Testis (tissue), 3 donors: ENCODE measurements around the gene APOH. TPM values are rescaled to one million over a fixed set of nuclear protein-coding genes. Genes with fewer than 3 reads are reported as not detected.

Experiments
- DNase-seq: peaks from one replicate; pipeline ENCODE4 v3.0.0-alpha.2; 2019
- H3K27ac ChIP-seq, 2 donors: fragments of 200-600 bp; sonication (generic); one replicate each; pipeline ENCODE4 v1.5.1; 2019
- H3K27me3 ChIP-seq: fragments of 200-600 bp; sonication (generic); one replicate; pipeline ENCODE4 v1.5.1; 2019
- H3K36me3 ChIP-seq: fragments of 200-600 bp; sonication (generic); one replicate; pipeline ENCODE4 v1.5.1; 2017; ENCODE audit warnings: low read depth; ENCODE audit errors: missing control alignments
- H3K4me1 ChIP-seq: fragments of 200-600 bp; sonication (generic); one replicate; pipeline ENCODE4 v1.5.1; 2019
- H3K4me3 ChIP-seq, 2 donors: fragments of 200-600 bp; sonication (generic); one replicate each; pipeline ENCODE4 v1.5.1; 2017 to 2019
- H3K9me3 ChIP-seq: fragments of 200-600 bp; sonication (generic); one replicate; pipeline ENCODE4 v1.5.1; 2017
- CTCF ChIP-seq, 3 experiments: fragments of 450-650 bp in 2 of 3; fragments of 200-600 bp in 1 of 3; sonication (generic) in 1 of 3; IDR thresholded peaks; one replicate each; pipeline ENCODE4 v1.5.1; 2016 to 2019; ENCODE audit warnings: antibody characterized with exemption in 3 of 3, mild to moderate bottlenecking in 2 of 3, moderate library complexity in 1 of 3
- POLR2A ChIP-seq: fragments of 450-650 bp; IDR thresholded peaks from one replicate; pipeline ENCODE4 v1.6.1; 2017; ENCODE audit warnings: antibody characterized with exemption, mild to moderate bottlenecking, moderate library complexity
- WGBS, 2 donors: methylation state at CpG; one replicate each; pipeline ENCODE4 v1.1.5; 2018; 5-methylcytosine and 5-hydroxymethylcytosine counted together
- intact Hi-C: fragments of 100-400 bp; cut with DNase I; formaldehyde crosslinking; loops from one replicate; pipeline ENCODE4 v1.15.1; 2023; ENCODE audit warnings: low total_unique reads
- polyA plus RNA-seq: library from polyadenylated mRNA; stranded (reverse); fragments of 350-450 nt; fragmentation: Illumina TruSeq; extraction: RNeasy Lipid Tissue Mini Kit (QIAGEN cat#74804); gene quantifications from one replicate; pipeline ENCODE4 v1.2.3, GENCODE V29; 2014; ENCODE audit warnings: low read depth, low replicate concordance; ENCODE audit not compliant: insufficient read depth
- total RNA-seq, 2 donors: library from RNA; depleted of rRNA; stranded (reverse); fragments of >200 nt; gene quantifications; one replicate each; pipeline ENCODE4 v1.2.3, GENCODE V29; 2016

Gene APOH
- total and polyA plus RNA-seq, 3 donors from 2014 or later = 0.63 to 1.2 (median 0.74) TPM

GRCh38 chr17:66273586-66273848 lies 44.3 kb upstream of the APOH start:
- Histone ChIP-seq H3K4me3 (no peak overlapping the region), H3K9me3 (no peaks in the 10 kb centered on the region), H3K36me3 (no peaks in the 10 kb centered on the region), H3K27me3 (no peaks in the 10 kb centered on the region), H3K27ac (no peak overlapping the region), H3K4me1 (no peaks in the 10 kb centered on the region)
- intact Hi-C loops = no loop called here
- no peak for DNase-seq
- TF ChIP-seq CTCF (IDR thresholded peaks at IDR 0.05) (no peak), POLR2A (no peak)

- Histone ChIP-seq H3K4me1 (no peaks in the 10 kb centered on the region), H3K27me3 (no peaks in the 10 kb centered on the region), H3K36me3 (no peaks in the 10 kb centered on the region), H3K9me3 (no peaks in the 10 kb centered on the region), H3K27ac (no peak overlapping the region), H3K4me3 (no peak overlapping the region)
- TF ChIP-seq POLR2A (no peak), CTCF (IDR thresholded peaks at IDR 0.05) (no peak)
- WGBS, 2 donors = 49 to 50% methylated on average over 5 of the region's 5 CpGs
- DNase-seq = peak; percentile 19
- intact Hi-C loops = no loop called here
Observed at GRCh38 chr17:66272811-66273585, 43.8 kb upstream of the APOH start.

- Histone ChIP-seq H3K27me3 (no peaks in the 10 kb centered on the region), H3K4me1 (no peaks in the 10 kb centered on the region), H3K36me3 (no peaks in the 10 kb centered on the region), H3K27ac (no peak overlapping the region), H3K9me3 (no peaks in the 10 kb centered on the region), H3K4me3 (no peak overlapping the region)
- intact Hi-C loops = no loop called here
- WGBS, 2 donors = 97% methylated on average over 3 of the region's 3 CpGs
- TF ChIP-seq CTCF (IDR thresholded peaks at IDR 0.05) = no peak
- no peak for TF ChIP-seq POLR2A
- DNase-seq = no peak
Observed at GRCh38 chr17:66271512-66271911, 42.3 kb upstream of the APOH start.

- no peak for DNase-seq
- no peaks in the 10 kb centered on the region for H3K27me3 ChIP-seq
- no peak for TF ChIP-seq CTCF (IDR thresholded peaks at IDR 0.05)
- no peak for TF ChIP-seq POLR2A
- H3K4me3 ChIP-seq = no peak overlapping the region
- intact Hi-C loops = no loop called here
- WGBS, 2 donors = 71 to 77% methylated on average over 2 of the region's 2 CpGs
- H3K4me1 ChIP-seq = no peaks in the 10 kb centered on the region
- H3K36me3 ChIP-seq = no peaks in the 10 kb centered on the region
- no peak overlapping the region for H3K27ac ChIP-seq
- no peaks in the 10 kb centered on the region for H3K9me3 ChIP-seq
Observed at GRCh38 chr17:66270106-66270505, 40.9 kb upstream of the APOH start.

GRCh38 chr17:66268247-66268927 lies 39.2 kb upstream of the APOH start:
- no peaks in the 10 kb centered on the region for H3K36me3 ChIP-seq
- no peak overlapping the region for H3K4me3 ChIP-seq
- TF ChIP-seq CTCF (IDR thresholded peaks at IDR 0.05) (no peak), POLR2A (no peak)
- no peaks in the 10 kb centered on the region for H3K27me3 ChIP-seq
- no peaks in the 10 kb centered on the region for H3K9me3 ChIP-seq
- WGBS, 2 donors = 51 to 71% methylated on average over 8 of the region's 8 CpGs
- intact Hi-C loops = no loop called here
- no peaks in the 10 kb centered on the region for H3K4me1 ChIP-seq
- no peak for DNase-seq
- H3K27ac ChIP-seq = no peak overlapping the region
